Measurements from ENCODE around the gene MLEC.
A peak's percentile ranks its signal among the peaks of the same experiment; 100 is the strongest.

The MLEC gene

DNA sequence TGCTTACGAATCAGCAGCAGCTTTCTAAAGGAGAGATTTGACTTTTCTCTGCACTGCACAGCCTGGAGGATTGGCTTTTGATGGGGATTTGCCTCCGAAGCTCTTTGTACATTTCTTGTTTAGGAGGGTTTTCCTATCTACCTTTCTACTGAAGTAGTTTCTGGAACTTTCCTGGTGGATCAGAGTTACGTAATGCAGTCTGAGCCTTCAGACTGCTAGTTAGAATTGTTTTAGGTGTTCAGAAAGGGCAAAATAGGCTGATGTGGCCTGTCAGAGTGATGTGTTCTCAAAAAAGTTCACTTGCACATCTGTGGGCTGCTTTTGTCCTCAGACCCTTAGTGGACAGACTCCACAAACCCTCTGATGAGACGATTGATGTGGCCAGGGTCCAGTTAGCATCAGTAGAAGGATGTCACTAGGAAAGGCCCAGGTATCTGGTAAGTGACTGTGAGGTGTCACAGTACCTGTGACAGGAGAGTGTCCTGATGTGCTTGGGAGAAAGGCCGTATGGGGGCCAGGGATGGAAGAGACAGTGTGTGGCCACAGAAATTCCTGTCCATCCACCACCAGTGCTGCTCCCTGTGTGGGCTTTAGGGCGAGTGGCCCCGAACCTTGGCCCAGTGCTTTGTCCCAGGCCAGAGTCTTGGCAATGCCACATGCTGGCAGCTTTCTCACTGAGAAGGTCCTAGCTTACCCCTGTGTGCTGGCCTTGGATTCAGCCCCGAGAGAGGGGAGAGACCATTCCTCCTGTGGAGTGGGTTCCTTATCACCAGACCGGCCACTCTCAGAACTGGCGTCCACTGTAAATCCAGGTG is 34.2 kb downstream of the MLEC start:
- TF ChIP-seq, protein P1, sequence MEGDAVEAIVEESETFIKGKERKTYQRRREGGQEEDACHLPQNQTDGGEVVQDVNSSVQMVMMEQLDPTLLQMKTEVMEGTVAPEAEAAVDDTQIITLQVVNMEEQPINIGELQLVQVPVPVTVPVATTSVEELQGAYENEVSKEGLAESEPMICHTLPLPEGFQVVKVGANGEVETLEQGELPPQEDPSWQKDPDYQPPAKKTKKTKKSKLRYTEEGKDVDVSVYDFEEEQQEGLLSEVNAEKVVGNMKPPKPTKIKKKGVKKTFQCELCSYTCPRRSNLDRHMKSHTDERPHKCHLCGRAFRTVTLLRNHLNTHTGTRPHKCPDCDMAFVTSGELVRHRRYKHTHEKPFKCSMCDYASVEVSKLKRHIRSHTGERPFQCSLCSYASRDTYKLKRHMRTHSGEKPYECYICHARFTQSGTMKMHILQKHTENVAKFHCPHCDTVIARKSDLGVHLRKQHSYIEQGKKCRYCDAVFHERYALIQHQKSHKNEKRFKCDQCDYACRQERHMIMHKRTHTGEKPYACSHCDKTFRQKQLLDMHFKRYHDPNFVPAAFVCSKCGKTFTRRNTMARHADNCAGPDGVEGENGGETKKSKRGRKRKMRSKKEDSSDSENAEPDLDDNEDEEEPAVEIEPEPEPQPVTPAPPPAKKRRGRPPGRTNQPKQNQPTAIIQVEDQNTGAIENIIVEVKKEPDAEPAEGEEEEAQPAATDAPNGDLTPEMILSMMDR (IDR thresholded peaks at IDR 0.05; ENCODE audit: control extremely low read depth, extremely low read depth, low read depth, missing control alignments): no peak
- CTCF ChIA-PET: interaction anchor here (0.8 to 2.2 kb wide), 5 partner anchors 9 to 251 kb away, joined by 3 to 8 read pairs (median 4); partner anchors contain the start of gene UNC119B
- DNase-seq (ENCODE audit: extremely low spot score): no peak
- POLR2A ChIA-PET: no interaction called here

DNA sequence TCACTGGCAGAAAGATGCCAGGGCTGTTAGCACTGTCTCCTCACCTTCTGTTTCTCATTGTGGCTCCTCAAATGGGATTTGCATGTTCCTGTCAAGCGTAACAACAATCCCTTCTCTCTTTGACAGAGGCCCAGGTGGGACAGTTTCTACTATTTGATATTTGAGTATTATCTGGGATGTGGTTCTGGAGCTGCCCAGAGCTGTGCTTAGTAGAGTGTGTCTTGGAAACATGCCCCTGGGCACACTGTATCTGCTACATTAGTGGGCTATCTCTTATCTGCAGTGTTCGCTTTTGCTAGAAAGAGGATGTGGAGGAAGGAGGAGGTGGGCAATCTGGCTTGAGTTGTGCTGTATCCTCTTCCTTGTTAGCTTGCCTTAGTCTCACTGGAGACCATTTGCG is 34.9 kb downstream of the MLEC start:
- TF ChIP-seq, protein P1 (IDR thresholded peaks at IDR 0.05; ENCODE audit: control extremely low read depth, extremely low read depth, low read depth, missing control alignments): no peak

DNA sequence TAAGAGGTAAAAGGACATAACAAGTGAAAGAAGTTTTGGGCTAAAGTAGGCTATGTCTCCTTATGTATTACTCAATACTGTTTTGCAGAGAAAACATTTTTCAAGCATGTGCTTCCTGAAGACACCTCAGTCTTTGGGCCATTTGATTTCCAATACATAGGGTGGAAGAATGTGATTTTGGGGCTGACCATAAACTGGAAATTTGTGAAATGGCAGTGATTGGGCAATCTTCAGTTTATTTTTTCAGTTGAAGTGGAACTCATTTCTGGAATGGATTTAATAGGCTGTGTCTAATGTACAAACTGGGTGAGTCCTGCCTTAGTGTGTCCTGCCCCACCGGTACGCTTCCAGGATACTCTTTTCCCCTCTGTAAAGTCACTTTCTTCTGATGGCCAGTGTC is 35.8 kb downstream of the MLEC start:
- TF ChIP-seq, protein P1 (IDR thresholded peaks at IDR 0.05; ENCODE audit: control extremely low read depth, extremely low read depth, low read depth, missing control alignments): no peak
- ChIA-PET POLR2A (no interaction called here), CTCF (interaction anchor here (0.8 to 1.1 kb wide), 2 partner anchors 74 to 249 kb away, joined by 3 read pairs; no protein-coding TSS in a partner anchor)
- DNase-seq (ENCODE audit: extremely low spot score): no peak

More for the DNA sequence above, 34.9 kb downstream of the MLEC start:
- DNase-seq (ENCODE audit: extremely low spot score): no peak
- ChIA-PET POLR2A (no interaction called here), CTCF (interaction anchor here (0.8 to 1.1 kb wide), 2 partner anchors 73 to 250 kb away, joined by 3 read pairs; no protein-coding TSS in a partner anchor)

DNA sequence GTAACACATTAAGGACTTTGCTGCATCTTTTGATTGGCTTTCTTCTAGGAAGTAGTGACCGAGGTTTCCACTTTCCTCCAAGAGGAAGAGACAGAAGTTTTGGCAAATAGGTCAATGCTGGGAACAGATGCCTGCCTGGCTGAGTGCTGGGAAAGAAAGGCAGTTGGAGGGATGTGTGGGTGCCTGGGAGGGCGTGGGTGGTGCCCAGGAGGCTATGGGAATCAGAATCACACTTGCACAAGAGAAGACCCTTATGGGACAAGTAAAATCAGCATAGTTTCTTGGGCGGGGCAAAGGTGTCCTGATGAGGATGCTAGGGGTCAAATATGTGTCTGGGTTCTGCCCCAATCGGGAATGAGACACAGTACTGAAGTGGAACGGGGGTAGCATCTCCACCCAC is 37.8 kb downstream of the MLEC start:
- ChIA-PET CTCF (interaction anchor here (0.7 to 1.5 kb wide), 7 partner anchors 9 to 247 kb away, joined by 3 to 7 read pairs (median 4); no protein-coding TSS in a partner anchor), POLR2A (no interaction called here)
- TF ChIP-seq, protein P1 (IDR thresholded peaks at IDR 0.05; ENCODE audit: control extremely low read depth, extremely low read depth, low read depth, missing control alignments): no peak
- DNase-seq (ENCODE audit: extremely low spot score): no peak

DNA sequence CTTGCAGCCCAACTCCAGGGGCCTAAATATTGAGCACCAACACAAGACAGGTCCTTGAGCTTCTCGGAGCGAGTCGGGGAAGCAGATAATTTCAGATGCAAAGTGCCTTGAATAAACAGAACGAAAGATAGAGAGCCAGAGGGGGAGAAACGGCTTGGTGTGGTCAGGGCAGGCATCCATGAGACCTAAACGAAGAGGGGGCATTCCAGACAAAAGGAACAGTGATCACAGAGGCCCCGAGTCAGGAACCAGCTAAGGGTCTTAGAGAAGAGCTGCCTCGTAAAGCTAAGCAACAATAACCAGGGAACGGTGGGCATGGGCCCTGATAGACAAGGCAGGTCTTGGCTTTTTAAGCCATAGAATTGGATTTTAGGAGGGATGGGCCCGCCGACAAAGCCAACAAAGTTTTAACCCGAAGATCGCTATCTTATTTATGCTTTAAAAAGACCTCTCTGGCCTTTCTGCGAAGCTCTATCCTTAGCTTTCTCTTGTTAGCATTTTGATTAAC is 38.3 kb downstream of the MLEC start:
- CTCF ChIA-PET: interaction anchor here (0.6 to 1.5 kb wide), 11 partner anchors 9 to 246 kb away, joined by 3 to 7 read pairs (median 3); no protein-coding TSS in a partner anchor
- TF ChIP-seq, protein P1 (IDR thresholded peaks at IDR 0.05; ENCODE audit: control extremely low read depth, extremely low read depth, low read depth, missing control alignments): no peak
- POLR2A ChIA-PET: no interaction called here
- no peak for DNase-seq (ENCODE audit: extremely low spot score)

DNA sequence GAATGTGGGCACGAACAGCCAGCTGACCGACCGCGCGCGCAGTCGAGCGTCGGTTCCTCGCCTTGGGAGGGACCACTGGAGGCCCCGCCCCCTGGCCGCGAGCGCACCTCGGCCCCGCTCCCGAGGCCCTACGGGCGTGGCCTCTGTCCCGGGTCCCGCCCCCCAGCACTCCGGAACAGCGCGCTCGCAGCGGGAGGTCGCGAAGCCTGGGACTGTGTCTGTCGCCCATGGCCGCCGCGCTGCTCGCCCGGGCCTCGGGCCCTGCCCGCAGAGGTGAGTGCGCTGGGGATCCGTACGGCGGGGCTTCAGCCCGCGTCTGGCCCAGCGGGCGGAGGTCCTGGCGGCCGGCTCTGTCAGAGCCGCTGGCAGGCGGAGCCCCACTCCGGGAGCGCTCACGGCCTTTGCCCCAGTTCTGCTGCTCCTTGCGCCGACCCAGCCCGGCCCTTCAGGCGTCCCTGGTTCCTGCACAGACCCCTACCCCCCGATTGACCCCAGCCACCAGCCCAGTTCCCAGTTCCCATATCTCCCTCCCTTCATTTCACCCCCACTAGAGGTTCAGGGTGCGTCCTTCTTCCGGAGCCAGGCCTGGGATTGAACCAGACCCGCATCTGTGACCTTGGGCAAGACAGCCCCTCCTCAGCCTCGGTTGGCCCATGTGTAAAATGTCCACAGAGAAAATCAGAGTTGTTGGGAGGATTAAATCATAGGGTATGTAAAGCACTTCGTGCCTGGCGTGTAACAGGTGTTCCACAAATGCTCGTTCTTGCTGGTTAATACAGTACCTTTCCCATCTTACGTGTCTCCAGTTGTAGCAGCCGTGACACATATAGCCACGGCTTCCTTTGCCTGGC is 38.9 kb downstream of the MLEC start, which contains the start of gene ACADS:
Gene ACADS, plus strand, starts transcription at position 168 of the 851 bp plus-strand sequence. Its CDS starts 60 bp downstream, at position 228.
- TF ChIP-seq, protein P1 (IDR thresholded peaks at IDR 0.05; ENCODE audit: control extremely low read depth, extremely low read depth, low read depth, missing control alignments): no peak
- DNase-seq (ENCODE audit: extremely low spot score): peak; percentile 99
- POLR2A ChIA-PET: no interaction called here
- CTCF ChIA-PET: interaction anchor here (0.6 to 1.5 kb wide), 11 partner anchors 10 to 246 kb away, joined by 3 to 7 read pairs (median 3); no protein-coding TSS in a partner anchor
